CD14-positive monocyte (primary cell): ENCODE measurements around the gene SPINK13. TPM values are rescaled to one million over a fixed set of nuclear protein-coding genes. Genes with fewer than 3 reads are reported as not detected.

Experiments used
- DNase-seq, 3 donors: peaks; one replicate each; pipeline ENCODE4 v3.0.0-alpha.2; 2011 to 2022
- H2AFZ ChIP-seq: 2 replicates; pipeline ENCODE4 v1.6.0; 2012; ENCODE audit warnings: mild to moderate bottlenecking, low read depth, low read length, inconsistent platforms; ENCODE audit not compliant: insufficient read depth, poor library complexity, severe bottlenecking
- H3K27ac ChIP-seq, 2 donors: 1 replicate in 1 of 2; 2 replicates in 1 of 2; pipeline ENCODE4 v1.5.1; 2012 to 2013; ENCODE audit warnings: low read length in 2 of 2, control low read depth in 1 of 2, inconsistent platforms in 1 of 2, low read depth in 1 of 2, mild to moderate bottlenecking in 1 of 2
- H3K27me3 ChIP-seq, 2 donors: one replicate each; pipeline versions ENCODE4 v1.6.0 to v1.6.1; 2011 to 2013; ENCODE audit warnings: low read length in 2 of 2; ENCODE audit not compliant: control insufficient read depth in 2 of 2, insufficient read depth in 2 of 2
- H3K36me3 ChIP-seq, 2 donors: replicated peaks in 1 of 2; 1 replicate in 1 of 2; 2 replicates in 1 of 2; pipeline versions ENCODE4 v1.5.1 to v1.6.1; 2012 to 2013; ENCODE audit warnings: low read length in 2 of 2, control low read depth in 1 of 2, inconsistent platforms in 1 of 2, mild to moderate bottlenecking in 1 of 2; ENCODE audit not compliant: insufficient read depth in 2 of 2, control insufficient read depth in 1 of 2
- H3K4me1 ChIP-seq, 2 donors: 1 replicate in 1 of 2; 2 replicates in 1 of 2; pipeline versions ENCODE4 v1.5.1 to v1.6.1; 2012 to 2013; ENCODE audit warnings: low read length in 2 of 2, control low read depth in 1 of 2, inconsistent platforms in 1 of 2, mild to moderate bottlenecking in 1 of 2, moderate library complexity in 1 of 2; ENCODE audit not compliant: insufficient read depth in 2 of 2, control insufficient read depth in 1 of 2
- H3K4me2 ChIP-seq: replicated peaks from 2 replicates; pipeline ENCODE3; 2012; ENCODE audit warnings: low read length, moderate library complexity, mild to moderate bottlenecking; ENCODE audit not compliant: poor library complexity, severe bottlenecking; ENCODE audit errors: extremely low read depth
- H3K4me3 ChIP-seq, 3 experiments: fragments of 200-600 bp in 1 of 3; sonication (generic) in 1 of 3; replicated peaks in 1 of 3; 1 replicate in 2 of 3; 2 replicates in 1 of 3; pipeline ENCODE4 v1.5.1; 2011 to 2013; ENCODE audit warnings: low read length in 3 of 3, mild to moderate bottlenecking in 3 of 3, control low read depth in 2 of 3, low read depth in 2 of 3, inconsistent platforms in 1 of 3, moderate library complexity in 1 of 3
- H3K79me2 ChIP-seq: 2 replicates; pipeline ENCODE4 v1.6.0; 2012; ENCODE audit warnings: mild to moderate bottlenecking, control low read depth, inconsistent platforms, low read length, moderate library complexity; ENCODE audit not compliant: insufficient read depth
- H3K9ac ChIP-seq: 2 replicates; pipeline ENCODE4 v1.6.0; 2017; ENCODE audit warnings: low read length, mild to moderate bottlenecking; ENCODE audit not compliant: insufficient read depth, poor library complexity, severe bottlenecking
- H3K9me3 ChIP-seq, 2 donors: replicated peaks in 1 of 2; 1 replicate in 1 of 2; 2 replicates in 1 of 2; pipeline versions ENCODE4 v1.5.1 to v1.6.1; 2012 to 2013; ENCODE audit warnings: low read length in 2 of 2, control low read depth in 1 of 2; ENCODE audit not compliant: control insufficient read depth in 1 of 2, insufficient read depth in 1 of 2
- H4K20me1 ChIP-seq: 2 replicates; pipeline ENCODE4 v1.6.0; 2012; ENCODE audit warnings: mild to moderate bottlenecking, low read length, control low read depth, moderate library complexity; ENCODE audit not compliant: insufficient read depth
- H3K27ac Mint-ChIP-seq, 7 donors: one replicate each; pipeline ENCODE4 v1.8.0; 2020; ENCODE audit warnings: mild to moderate bottlenecking in 7 of 7, mixed read lengths in 7 of 7, moderate library complexity in 6 of 7, inconsistent platforms in 2 of 7
- H3K27me3 Mint-ChIP-seq, 3 donors: one replicate each; pipeline ENCODE4 v1.8.0; 2021 to 2022; ENCODE audit warnings: low read depth in 3 of 3, mild to moderate bottlenecking in 3 of 3, mixed read lengths in 3 of 3, moderate library complexity in 3 of 3, inconsistent platforms in 1 of 3
- H3K36me3 Mint-ChIP-seq, 2 donors: one replicate each; pipeline ENCODE4 v1.8.0; 2020; ENCODE audit warnings: mixed read lengths in 2 of 2, inconsistent platforms in 1 of 2, mild to moderate bottlenecking in 1 of 2
- H3K4me1 Mint-ChIP-seq: one replicate; pipeline ENCODE4 v1.8.0; 2020; ENCODE audit warnings: mild to moderate bottlenecking, mixed read lengths
- H3K4me3 Mint-ChIP-seq, 2 donors: one replicate each; pipeline ENCODE4 v1.8.0; 2020; ENCODE audit warnings: mild to moderate bottlenecking in 2 of 2, mixed read lengths in 2 of 2, moderate library complexity in 1 of 2
- H3K9me3 Mint-ChIP-seq, 7 donors: one replicate each; pipeline ENCODE4 v1.8.0; 2020 to 2022; ENCODE audit warnings: mixed read lengths in 7 of 7, mild to moderate bottlenecking in 6 of 7, moderate library complexity in 6 of 7, inconsistent platforms in 2 of 7
- CTCF ChIP-seq: fragments of 200-600 bp; IDR thresholded peaks from one replicate; pipeline ENCODE4 v1.8.0; 2022; ENCODE audit warnings: antibody characterized with exemption, mild to moderate bottlenecking
- WGBS: methylation state at CpG from one replicate; pipeline ENCODE4 v1.1.5; 2013; ENCODE audit warnings: missing lambda C conversion rate; ENCODE audit not compliant: insufficient coverage; 5-methylcytosine and 5-hydroxymethylcytosine counted together
- intact Hi-C, 2 donors: fragments of 100-400 bp; cut with micrococcal nuclease; formaldehyde crosslinking; loops; one replicate each; pipeline versions ENCODE4 v1.15.0 to v1.15.1; 2023
- polyA plus RNA-seq, 3 donors: library from polyadenylated mRNA; depleted of rRNA in 1 of 3; unstranded in 2 of 3; stranded (reverse) in 1 of 3; fragments of 300-500 nt in 2 of 3; fragments of >200 nt in 1 of 3; fragmentation: Illumina TruSeq in 2 of 3; gene quantifications; 1 replicate in 2 of 3; 2 replicates in 1 of 3; pipeline ENCODE4 v1.2.3, GENCODE V29; 2012 to 2021

SPINK13 gene
- polyA plus RNA-seq, 3 donors: not detected

GRCh38 chr5:148229840-148230239, 38.8 kb upstream of the SPINK13 start:
- Histone ChIP-seq H3K27me3 (peaks cover 0 to 2% of the 10 kb centered on the region in 2 donors), H3K4me3 (no peak overlapping the region), H3K36me3 (no peaks in the 10 kb centered on the region), H3K9me3 (no peaks in the 10 kb centered on the region), H2AFZ (no peak overlapping the region), H3K9ac (no peak overlapping the region), H4K20me1 (no peaks in the 10 kb centered on the region), H3K79me2 (no peaks in the 10 kb centered on the region), H3K4me2 (no peak overlapping the region), H3K27ac (no peak overlapping the region), H3K4me1 (no peaks in the 10 kb centered on the region)
- Mint-ChIP-seq H3K27ac (no peak overlapping the region), H3K4me3 (no peak overlapping the region), H3K4me1 (no peaks in the 10 kb centered on the region), H3K27me3 (peaks cover 4 to 7% (median 5%) of the 10 kb centered on the region in 3 donors), H3K9me3 (peaks cover 0 to 6% (median 2%) of the 10 kb centered on the region in 7 donors), H3K36me3 (no peaks in the 10 kb centered on the region)
- DNase-seq: no peak
- intact Hi-C loops: no loop called here
- no peak for TF ChIP-seq CTCF

GRCh38 chr5:148230240-148230639, 38.4 kb upstream of the SPINK13 start:
- no peak for TF ChIP-seq CTCF
- H3K27ac Mint-ChIP-seq: no peak overlapping the region
- Histone ChIP-seq H3K4me3 (no peak overlapping the region), H3K4me2 (no peak overlapping the region), H3K27me3 (peaks cover 0 to 2% of the 10 kb centered on the region in 2 donors), H3K4me1 (no peaks in the 10 kb centered on the region), H3K36me3 (no peaks in the 10 kb centered on the region), H3K9me3 (no peaks in the 10 kb centered on the region), H3K27ac (no peak overlapping the region), H3K9ac (no peak overlapping the region), H3K79me2 (no peaks in the 10 kb centered on the region), H2AFZ (no peak overlapping the region), H4K20me1 (no peaks in the 10 kb centered on the region)
- DNase-seq: no peak
- no peaks in the 10 kb centered on the region for H3K4me1 Mint-ChIP-seq
- H3K36me3 Mint-ChIP-seq: no peaks in the 10 kb centered on the region
- intact Hi-C loops: no loop called here
- WGBS: 100% methylated on average over 1 of the region's 7 CpGs
- H3K4me3 Mint-ChIP-seq: no peak overlapping the region
- peaks cover 3 to 7% (median 3%) of the 10 kb centered on the region in 3 donors for H3K27me3 Mint-ChIP-seq
- H3K9me3 Mint-ChIP-seq: peaks cover 0 to 6% (median 2%) of the 10 kb centered on the region in 7 donors
